Measurements from ENCODE around the gene DAPK1.

- TF ChIP-seq POLR2A (IDR thresholded peaks at IDR 0.05) (no peak), CTCF (IDR thresholded peaks at IDR 0.05) (no peak)
These were observed 70.7 kb downstream of the DAPK1 start for GRCh38 chr9:87568401-87568800.

Data from transverse colon (tissue), 3 donors.